GM19099 (cell line): ENCODE measurements around the gene DHH.

ENCODE experiments used
- POLR2A ChIP-seq: IDR thresholded peaks from 3 replicates; pipeline ENCODE4 v1.6.1; 2011; ENCODE audit warnings: low read depth; ENCODE audit not compliant: insufficient read length; ENCODE audit errors: extremely low read depth

DHH gene

GRCh38 chr12:49064767-49065152 is 29.8 kb downstream of the DHH start:
- no peak for TF ChIP-seq POLR2A

GRCh38 chr12:49061157-49061650 is 33.4 kb downstream of the DHH start:
- TF ChIP-seq POLR2A, result no peak

GRCh38 chr12:49060237-49061156 is 34.1 kb downstream of the DHH start, which contains the start of gene KMT2D:
KMT2D (minus strand) TSS chr12:49060794; CDS start chr12:49055324, 5,470 bp downstream.
- peak; percentile 68 for TF ChIP-seq POLR2A

GRCh38 chr12:49059299-49060171 is 35.1 kb downstream of the DHH start:
- no peak for TF ChIP-seq POLR2A

- TF ChIP-seq POLR2A, result no peak
Measured at GRCh38 chr12:49059045-49059298, 35.6 kb downstream of the DHH start.

GRCh38 chr12:49058366-49059044 is 36.1 kb downstream of the DHH start:
- TF ChIP-seq POLR2A, result no peak

- TF ChIP-seq POLR2A, result no peak
Measured at GRCh38 chr12:49057888-49058287, 36.7 kb downstream of the DHH start.

- no peak for TF ChIP-seq POLR2A
Measured at GRCh38 chr12:49055978-49056754, 38.4 kb downstream of the DHH start.

GRCh38 chr12:49055092-49055491 is 39.5 kb downstream of the DHH start:
- TF ChIP-seq POLR2A, result no peak

- no peak for TF ChIP-seq POLR2A
Measured at GRCh38 chr12:49054524-49054923, 40.1 kb downstream of the DHH start.

- no peak for TF ChIP-seq POLR2A
Measured at GRCh38 chr12:49054096-49054495, 40.5 kb downstream of the DHH start.

- TF ChIP-seq POLR2A, result no peak
Measured at GRCh38 chr12:49052451-49053208, 42.0 kb downstream of the DHH start.

- no peak for TF ChIP-seq POLR2A
Measured at GRCh38 chr12:49051777-49052438, 42.7 kb downstream of the DHH start.

- no peak for TF ChIP-seq POLR2A
Measured at GRCh38 chr12:49051373-49051764, 43.2 kb downstream of the DHH start.
